Mesendoderm (in vitro differentiated cells): ENCODE results near the gene HUNK.
"Not testable (repeated sequence)": the region's sequence is repeated elsewhere in the genome, so short reads cannot be mapped to it uniquely, and the experiment has no call there.

ENCODE experiments used
- DNase-seq: peaks from one replicate; pipeline ENCODE4 v3.0.0; 2013
- H2AK5ac ChIP-seq: 2 replicates; pipeline ENCODE4 v1.6.1; 2013; ENCODE audit warnings: low read length, inconsistent platforms
- H2BK120ac ChIP-seq: 2 replicates; pipeline ENCODE4 v1.6.1; 2013; ENCODE audit warnings: low read depth, mild to moderate bottlenecking, low read length, moderate library complexity, mixed read lengths
- H2BK15ac ChIP-seq: replicated peaks from 2 replicates; pipeline ENCODE4 v1.6.1; 2013; ENCODE audit warnings: low read depth, mild to moderate bottlenecking, moderate library complexity
- H2BK5ac ChIP-seq: 2 replicates; pipeline ENCODE4 v1.6.1; 2013; ENCODE audit warnings: low read length, inconsistent platforms
- H3K18ac ChIP-seq: 2 replicates; pipeline ENCODE4 v1.6.1; 2013; ENCODE audit warnings: mild to moderate bottlenecking, low read length, mixed read lengths
- H3K23ac ChIP-seq: one replicate; pipeline ENCODE4 v1.6.1; 2013; ENCODE audit warnings: low read length
- H3K27ac ChIP-seq: 2 replicates; pipeline ENCODE4 v1.5.1; 2013; ENCODE audit warnings: low read depth, mild to moderate bottlenecking, inconsistent platforms, low read length, moderate library complexity
- H3K27me3 ChIP-seq: 2 replicates; pipeline ENCODE4 v1.6.1; 2013; ENCODE audit warnings: low read length, control low read depth, mild to moderate bottlenecking, inconsistent platforms; ENCODE audit not compliant: insufficient read depth, poor library complexity
- H3K36me3 ChIP-seq: 2 replicates; pipeline ENCODE4 v1.6.1; 2013; ENCODE audit warnings: low read length, inconsistent platforms; ENCODE audit not compliant: control insufficient read depth, insufficient read depth
- H3K4ac ChIP-seq: one replicate; pipeline ENCODE4 v1.6.1; 2013; ENCODE audit warnings: low read depth, mild to moderate bottlenecking, low read length, moderate library complexity
- H3K4me1 ChIP-seq: 2 replicates; pipeline ENCODE4 v1.6.1; 2013; ENCODE audit warnings: low read depth, low read length, inconsistent platforms; ENCODE audit not compliant: control insufficient read depth
- H3K4me2 ChIP-seq: 2 replicates; pipeline ENCODE4 v1.6.1; 2013; ENCODE audit warnings: low read length
- H3K4me3 ChIP-seq: 2 replicates; pipeline ENCODE4 v1.5.1; 2013; ENCODE audit warnings: mild to moderate bottlenecking, low read length
- H3K56ac ChIP-seq: one replicate; pipeline ENCODE4 v1.6.1; 2013; ENCODE audit warnings: low read length
- H3K79me1 ChIP-seq: 2 replicates; pipeline ENCODE4 v1.6.1; 2013; ENCODE audit warnings: low read length, inconsistent platforms
- H3K79me2 ChIP-seq: 2 replicates; pipeline ENCODE4 v1.6.1; 2013; ENCODE audit warnings: mild to moderate bottlenecking, low read length; ENCODE audit not compliant: control insufficient read depth, insufficient read depth
- H3K9ac ChIP-seq: 2 replicates; pipeline ENCODE4 v1.6.1; 2013; ENCODE audit warnings: low read length, inconsistent platforms
- H4K5ac ChIP-seq: one replicate; pipeline ENCODE4 v1.6.1; 2013; ENCODE audit warnings: low read length
- H4K8ac ChIP-seq: one replicate; pipeline ENCODE4 v1.6.1; 2013; ENCODE audit warnings: low read depth, mild to moderate bottlenecking, control low read depth, low read length, moderate library complexity
- WGBS: extraction: QIAGEN DNeasy Blood & Tissue Kit; methylation state at CpG from one replicate; pipeline ENCODE4 v1.1.7; 2013; ENCODE audit warnings: low lambda C conversion rate, missing lambda C conversion rate; ENCODE audit not compliant: insufficient coverage; ENCODE audit errors: extremely low coverage; 5-methylcytosine and 5-hydroxymethylcytosine counted together

The HUNK gene

DNA sequence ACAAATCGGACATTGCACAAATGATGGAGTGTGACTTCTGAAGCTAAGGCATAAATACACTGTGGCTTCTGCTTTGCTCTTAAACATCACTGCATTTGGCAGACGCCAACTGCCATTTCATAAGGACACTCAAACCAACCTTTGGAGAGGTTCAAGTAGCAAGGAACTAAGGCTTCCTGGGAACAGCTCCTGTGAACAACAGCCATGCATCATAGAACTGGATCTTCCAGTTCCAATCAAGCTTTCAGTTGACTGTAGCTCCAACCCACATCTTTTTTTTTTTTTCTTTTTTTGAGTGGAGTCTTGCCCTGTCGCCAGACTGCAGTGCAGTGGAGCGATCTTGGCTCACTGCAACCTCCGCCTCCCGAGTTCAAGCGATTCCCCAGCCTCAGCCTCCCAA, 10.7 kb upstream of the HUNK start:
- no peaks in the 10 kb centered on the region for H3K79me2 ChIP-seq

DNA sequence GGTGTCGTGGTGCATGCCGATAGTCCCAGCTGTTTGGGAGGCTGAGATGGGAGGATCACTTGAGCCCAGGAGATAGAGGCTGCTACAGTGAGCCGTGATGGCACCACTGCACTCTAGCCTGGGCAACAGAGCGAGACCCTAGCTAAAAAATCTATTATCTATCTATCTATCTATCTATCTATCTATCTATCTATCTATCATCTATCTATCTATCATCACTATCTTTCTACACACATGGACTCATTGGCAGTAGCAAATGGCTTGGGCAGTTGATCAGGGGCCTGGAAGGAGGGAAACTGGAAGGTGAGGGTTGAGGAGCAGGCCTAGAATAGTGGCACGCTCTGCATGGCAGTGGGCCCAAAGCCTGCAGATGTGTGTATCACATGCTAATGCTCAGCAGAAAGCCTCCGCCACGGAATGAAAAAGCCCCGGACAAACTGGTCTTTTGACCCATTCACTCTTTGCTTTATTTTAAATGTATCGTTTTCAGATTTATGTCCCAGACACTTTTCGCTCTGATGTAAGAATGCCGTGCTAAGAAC, 7.3 kb upstream of the HUNK start:
- Histone ChIP-seq H3K18ac (no peak overlapping the region), H2AK5ac (no peak overlapping the region), H3K79me2 (no peaks in the 10 kb centered on the region), H3K4me1 (no peaks in the 10 kb centered on the region), H3K4me2 (no peak overlapping the region), H2BK120ac (no peak overlapping the region), H3K27me3 (no peaks in the 10 kb centered on the region), H3K79me1 (no peaks in the 10 kb centered on the region), H2BK5ac (no peak overlapping the region), H3K56ac (no peak overlapping the region), H2BK15ac (no peak overlapping the region), H3K4me3 (no peak overlapping the region), H3K27ac (no peak overlapping the region), H3K9ac (no peak overlapping the region), H4K8ac (no peak overlapping the region), H3K23ac (no peak overlapping the region), H3K36me3 (no peaks in the 10 kb centered on the region), H4K5ac (no peak overlapping the region), H3K4ac (no peak overlapping the region)
- DNase-seq: no peak
- WGBS: no CpG with 5 or more reads among the region's 11 CpGs

More for the DNA sequence above, 10.7 kb upstream of the HUNK start:
- Histone ChIP-seq H3K27ac (no peak overlapping the region), H3K79me1 (no peaks in the 10 kb centered on the region), H2BK120ac (no peak overlapping the region), H3K56ac (no peak overlapping the region), H3K4me3 (no peak overlapping the region), H3K9ac (no peak overlapping the region), H4K8ac (no peak overlapping the region), H2BK15ac (no peak overlapping the region), H3K18ac (no peak overlapping the region), H4K5ac (no peak overlapping the region), H3K4me2 (no peak overlapping the region), H3K23ac (no peak overlapping the region), H2BK5ac (no peak overlapping the region), H3K4ac (no peak overlapping the region), H3K36me3 (no peaks in the 10 kb centered on the region), H3K27me3 (no peaks in the 10 kb centered on the region), H2AK5ac (no peak overlapping the region), H3K4me1 (no peaks in the 10 kb centered on the region)
- WGBS: no CpG with 5 or more reads among the region's 7 CpGs
- no peak for DNase-seq

DNA sequence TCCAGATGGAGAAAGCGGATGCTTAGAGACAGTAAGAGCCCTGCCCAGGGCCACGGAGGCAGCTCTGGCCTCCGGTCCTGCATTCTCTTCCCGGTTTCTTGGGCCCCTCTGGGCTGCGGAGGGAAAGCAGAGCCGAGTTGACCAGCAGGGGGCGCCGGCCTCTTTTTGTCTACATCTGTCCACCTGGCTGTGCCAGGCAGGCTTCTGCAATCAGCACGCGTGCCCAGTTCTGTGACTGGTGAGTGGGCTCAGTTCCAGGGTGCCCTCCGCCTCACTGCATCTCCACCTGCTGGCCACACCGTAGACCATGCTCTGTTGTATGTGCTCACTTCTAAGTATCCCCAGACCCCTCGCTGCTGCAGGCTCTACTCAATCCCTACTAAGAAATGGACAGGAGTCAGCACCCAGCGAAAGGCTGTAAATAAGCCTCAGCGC, 6.7 kb upstream of the HUNK start:
- Histone ChIP-seq H2AK5ac (no peak overlapping the region), H3K79me1 (no peaks in the 10 kb centered on the region), H3K79me2 (no peaks in the 10 kb centered on the region), H3K27me3 (no peaks in the 10 kb centered on the region), H3K4me1 (no peaks in the 10 kb centered on the region), H3K27ac (no peak overlapping the region), H3K9ac (no peak overlapping the region), H3K4ac (no peak overlapping the region), H3K4me3 (no peak overlapping the region), H4K5ac (no peak overlapping the region), H3K56ac (no peak overlapping the region), H3K4me2 (no peak overlapping the region), H2BK15ac (no peak overlapping the region), H3K36me3 (no peaks in the 10 kb centered on the region), H4K8ac (no peak overlapping the region), H3K18ac (no peak overlapping the region), H2BK5ac (no peak overlapping the region), H2BK120ac (no peak overlapping the region), H3K23ac (no peak overlapping the region)
- peak; percentile 87 for DNase-seq
- no CpG with 5 or more reads among the region's 15 CpGs for WGBS

DNA sequence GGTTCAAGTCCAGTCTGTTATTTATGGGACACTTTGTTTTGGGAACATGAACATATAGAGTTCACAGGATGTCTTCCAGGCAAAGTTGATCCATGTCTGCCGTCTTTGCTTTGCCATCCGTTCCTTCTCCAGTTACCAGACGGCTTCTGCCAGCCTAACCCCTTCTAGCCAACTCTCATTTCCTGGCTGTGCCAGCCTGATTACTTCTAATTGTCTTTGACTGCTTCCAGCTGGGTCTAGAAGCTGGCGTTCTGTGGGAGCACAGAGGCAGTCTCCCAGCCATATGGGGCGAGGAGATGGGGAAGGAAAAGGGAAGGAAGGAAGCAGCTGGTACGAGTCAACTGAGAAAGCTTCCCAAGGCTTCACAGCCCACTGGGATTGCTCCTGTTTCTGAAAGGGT, 3.1 kb upstream of the HUNK start:
- Histone ChIP-seq H3K9ac (no peak overlapping the region), H3K4me2 (no peak overlapping the region), H3K4me1 (no peaks in the 10 kb centered on the region), H2BK15ac (no peak overlapping the region), H4K8ac (no peak overlapping the region), H2BK5ac (no peak overlapping the region), H3K56ac (no peak overlapping the region), H3K36me3 (no peaks in the 10 kb centered on the region), H3K79me1 (no peaks in the 10 kb centered on the region), H2BK120ac (no peak overlapping the region), H3K4me3 (no peak overlapping the region), H3K79me2 (no peaks in the 10 kb centered on the region), H2AK5ac (no peak overlapping the region), H3K27ac (no peak overlapping the region), H3K23ac (no peak overlapping the region), H3K4ac (no peak overlapping the region), H4K5ac (no peak overlapping the region), H3K18ac (no peak overlapping the region), H3K27me3 (no peaks in the 10 kb centered on the region)
- WGBS: no CpG with 5 or more reads among the region's 6 CpGs
- DNase-seq: no peak

DNA sequence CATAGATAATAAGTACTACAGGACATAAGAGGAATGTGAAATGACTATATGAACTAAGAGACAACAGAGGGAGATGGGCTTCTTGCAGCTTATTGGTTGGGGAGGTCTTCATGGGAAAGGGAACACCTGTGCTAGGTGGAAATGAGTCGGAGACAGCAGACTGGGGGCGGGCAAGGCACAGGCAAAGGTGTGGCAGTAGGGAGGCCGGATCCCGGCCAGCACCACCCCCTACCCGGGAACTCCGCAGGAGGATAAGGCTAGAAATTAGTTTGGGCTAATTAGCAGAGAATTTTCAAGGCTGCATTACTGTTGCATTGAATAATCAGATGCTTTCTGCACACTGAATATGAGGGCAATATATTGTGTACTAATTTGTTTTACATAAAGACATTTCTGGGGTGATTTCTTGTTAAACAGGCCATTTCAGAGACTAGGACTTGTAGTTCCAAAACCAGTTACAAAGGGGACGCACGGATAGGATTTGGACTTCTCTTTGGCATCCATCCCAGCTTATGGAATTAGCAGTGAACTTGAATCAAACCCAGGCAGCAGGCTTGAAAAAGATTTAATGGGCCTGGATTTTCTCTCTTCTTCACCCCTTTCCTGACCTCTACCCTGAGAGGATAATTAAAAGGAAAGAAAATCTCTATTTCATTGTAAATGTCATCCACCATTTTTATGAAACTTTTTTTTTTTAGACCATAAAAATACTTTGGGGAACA, 2.2 kb upstream of the HUNK start:
- Histone ChIP-seq H4K8ac (no peak overlapping the region), H3K9ac (no peak overlapping the region), H3K79me1 (peaks cover 5% of the 10 kb centered on the region), H3K4ac (no peak overlapping the region), H3K27me3 (no peaks in the 10 kb centered on the region), H3K79me2 (peaks cover 3% of the 10 kb centered on the region), H2AK5ac (no peak overlapping the region), H3K23ac (no peak overlapping the region), H2BK5ac (no peak overlapping the region), H3K56ac (no peak overlapping the region), H2BK15ac (no peak overlapping the region), H3K4me1 (no peaks in the 10 kb centered on the region), H2BK120ac (no peak overlapping the region), H3K27ac (no peak overlapping the region), H3K4me3 (no peak overlapping the region), H3K4me2 (no peak overlapping the region), H4K5ac (no peak overlapping the region), H3K36me3 (no peaks in the 10 kb centered on the region), H3K18ac (no peak overlapping the region)
- WGBS: no CpG with 5 or more reads among the region's 8 CpGs
- no peak for DNase-seq

DNA sequence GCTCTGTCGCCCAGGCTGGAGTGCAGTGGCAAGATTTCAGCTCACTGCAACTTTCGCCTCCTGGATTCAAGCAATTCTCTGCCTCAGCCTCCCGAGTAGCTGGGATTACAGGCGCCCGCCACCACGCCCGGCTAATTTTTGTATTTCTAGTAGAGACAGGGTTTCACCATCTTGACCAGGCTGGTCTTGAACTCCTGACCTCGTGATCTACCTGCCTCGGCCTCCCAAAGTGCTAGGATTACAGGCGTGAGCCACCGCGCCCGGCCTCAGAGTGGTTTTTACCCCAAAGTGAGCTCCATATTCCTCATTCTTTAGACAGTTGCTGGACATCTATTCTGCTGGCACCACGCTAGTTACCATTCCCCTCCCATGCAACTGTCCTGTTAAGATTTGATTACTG, 1.4 kb upstream of the HUNK start:
- not testable (repeated sequence) for H3K56ac ChIP-seq, H3K4me2 ChIP-seq, H3K79me1 ChIP-seq, H3K23ac ChIP-seq, H3K4me3 ChIP-seq, H3K4me1 ChIP-seq, H2BK5ac ChIP-seq, H3K27me3 ChIP-seq, H3K18ac ChIP-seq, H4K5ac ChIP-seq, H2BK120ac ChIP-seq, H3K9ac ChIP-seq, H3K27ac ChIP-seq, H3K36me3 ChIP-seq, H4K8ac ChIP-seq, H2AK5ac ChIP-seq, H3K4ac ChIP-seq, H2BK15ac ChIP-seq, H3K79me2 ChIP-seq, DNase-seq
- no CpG with 5 or more reads among the region's 14 CpGs for WGBS
